ENCODE results near the gene CD53.

The CD53 gene

GRCh38 chr1:110897681-110898080 lies 24.7 kb downstream of the CD53 start:
- no peak overlapping the region for H3K4me3 ChIP-seq (ENCODE audit: control insufficient read depth, low read depth, low read length)
- no peak for DNase-seq (ENCODE audit: low read depth)
- TF ChIP-seq CTCF (IDR thresholded peaks at IDR 0.05; ENCODE audit: control insufficient read depth, insufficient read depth, low read depth, low read length, missing control alignments) = no peak

- no peak for DNase-seq (ENCODE audit: low read depth)
- no peak for TF ChIP-seq CTCF (IDR thresholded peaks at IDR 0.05; ENCODE audit: control insufficient read depth, insufficient read depth, low read depth, low read length, missing control alignments)
- H3K4me3 ChIP-seq (ENCODE audit: control insufficient read depth, low read depth, low read length) = no peak overlapping the region
Measured at GRCh38 chr1:110898734-110899457, 25.9 kb downstream of the CD53 start.

GRCh38 chr1:110899458-110899843 lies 26.5 kb downstream of the CD53 start:
- no peak for DNase-seq (ENCODE audit: low read depth)
- H3K4me3 ChIP-seq (ENCODE audit: control insufficient read depth, low read depth, low read length) = no peak overlapping the region
- TF ChIP-seq CTCF (IDR thresholded peaks at IDR 0.05; ENCODE audit: control insufficient read depth, insufficient read depth, low read depth, low read length, missing control alignments) = no peak

GRCh38 chr1:110902820-110903463 lies 30.0 kb downstream of the CD53 start:
- no peak for DNase-seq (ENCODE audit: low read depth)
- no peak overlapping the region for H3K4me3 ChIP-seq (ENCODE audit: control insufficient read depth, low read depth, low read length)
- TF ChIP-seq CTCF (IDR thresholded peaks at IDR 0.05; ENCODE audit: control insufficient read depth, insufficient read depth, low read depth, low read length, missing control alignments) = no peak

- no peak for DNase-seq (ENCODE audit: low read depth)
- no peak for TF ChIP-seq CTCF (IDR thresholded peaks at IDR 0.05; ENCODE audit: control insufficient read depth, insufficient read depth, low read depth, low read length, missing control alignments)
- no peak overlapping the region for H3K4me3 ChIP-seq (ENCODE audit: control insufficient read depth, low read depth, low read length)
Measured at GRCh38 chr1:110903853-110904500, 31.0 kb downstream of the CD53 start.

GRCh38 chr1:110912784-110913183 lies 39.8 kb downstream of the CD53 start:
- TF ChIP-seq CTCF (IDR thresholded peaks at IDR 0.05; ENCODE audit: control insufficient read depth, insufficient read depth, low read depth, low read length, missing control alignments) = no peak
- DNase-seq (ENCODE audit: low read depth) = no peak
- H3K4me3 ChIP-seq (ENCODE audit: control insufficient read depth, low read depth, low read length) = no peak overlapping the region

Data from AG09309 (cell line).